Neural cell (in vitro differentiated cells): Measurements from ENCODE around the gene FAR2.

ENCODE experiments used
- CTCF ChIP-seq: fragments of 450-650 bp; IDR thresholded peaks from 2 replicates; pipeline ENCODE4 v1.5.1; 2014; ENCODE audit warnings: antibody characterized with exemption, mild to moderate bottlenecking, moderate library complexity; ENCODE audit not compliant: poor library complexity, severe bottlenecking
- EP300 ChIP-seq: fragments of 450-650 bp; conservative IDR thresholded peaks from 2 replicates; pipeline ENCODE4 v1.6.1; 2014; ENCODE audit warnings: antibody characterized with exemption, mild to moderate bottlenecking, moderate library complexity; ENCODE audit not compliant: poor library complexity, severe bottlenecking
- EZH2 ChIP-seq: fragments of 200-600, 300-800 bp; shearing (Covaris generic), sonication (generic); IDR thresholded peaks from 2 replicates; pipeline ENCODE4 v1.6.1; 2014; ENCODE audit warnings: antibody characterized with exemption, low read length, borderline replicate concordance, mild to moderate bottlenecking; ENCODE audit not compliant: insufficient read depth, poor library complexity, severe bottlenecking
- MXI1 ChIP-seq: fragments of 450-650 bp; conservative IDR thresholded peaks from 2 replicates; pipeline ENCODE4 v1.6.1; 2014; ENCODE audit warnings: antibody characterized with exemption, mild to moderate bottlenecking; ENCODE audit not compliant: poor library complexity, severe bottlenecking
- POLR2AphosphoS5 ChIP-seq: IDR thresholded peaks from 2 replicates; pipeline ENCODE4 v1.6.1; 2012
- RAD21 ChIP-seq: fragments of 450-650 bp; conservative IDR thresholded peaks from 2 replicates; pipeline ENCODE4 v1.6.1; 2014; ENCODE audit warnings: antibody characterized with exemption, mild to moderate bottlenecking, moderate library complexity
- REST ChIP-seq: IDR thresholded peaks from 2 replicates; pipeline ENCODE4 v1.6.1; 2012; ENCODE audit warnings: borderline replicate concordance
- SMC3 ChIP-seq: fragments of 450-650 bp; conservative IDR thresholded peaks from 2 replicates; pipeline ENCODE4 v1.6.1; 2014; ENCODE audit warnings: antibody characterized with exemption, mild to moderate bottlenecking, moderate library complexity; ENCODE audit not compliant: poor library complexity

GRCh38 chr12:29241821-29242591, 92.9 kb downstream of the FAR2 start:
- TF ChIP-seq CTCF: peak; percentile 52
- TF ChIP-seq SMC3: peak; percentile 43
- peak; percentile 65 for TF ChIP-seq POLR2AphosphoS5
- TF ChIP-seq REST: peak; percentile 61
- no peak for TF ChIP-seq MXI1
- TF ChIP-seq RAD21: peak; percentile 51
- peak; percentile 54 for TF ChIP-seq EP300
- TF ChIP-seq EZH2: no peak
